HG03097 (cell line): ENCODE data around the gene BEX4.
"Not testable (repeated sequence)": the region's sequence is repeated elsewhere in the genome, so short reads cannot be mapped to it uniquely, and the experiment has no call there.

Experiments used
- ATAC-seq: cut with Tn5 transposase; IDR thresholded peaks from one replicate; pipeline ENCODE4 v1.9.1; 2021; ENCODE audit not compliant: unreplicated experiment, low FRiP score

Gene BEX4, protein sequence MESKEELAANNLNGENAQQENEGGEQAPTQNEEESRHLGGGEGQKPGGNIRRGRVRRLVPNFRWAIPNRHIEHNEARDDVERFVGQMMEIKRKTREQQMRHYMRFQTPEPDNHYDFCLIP

DNA sequence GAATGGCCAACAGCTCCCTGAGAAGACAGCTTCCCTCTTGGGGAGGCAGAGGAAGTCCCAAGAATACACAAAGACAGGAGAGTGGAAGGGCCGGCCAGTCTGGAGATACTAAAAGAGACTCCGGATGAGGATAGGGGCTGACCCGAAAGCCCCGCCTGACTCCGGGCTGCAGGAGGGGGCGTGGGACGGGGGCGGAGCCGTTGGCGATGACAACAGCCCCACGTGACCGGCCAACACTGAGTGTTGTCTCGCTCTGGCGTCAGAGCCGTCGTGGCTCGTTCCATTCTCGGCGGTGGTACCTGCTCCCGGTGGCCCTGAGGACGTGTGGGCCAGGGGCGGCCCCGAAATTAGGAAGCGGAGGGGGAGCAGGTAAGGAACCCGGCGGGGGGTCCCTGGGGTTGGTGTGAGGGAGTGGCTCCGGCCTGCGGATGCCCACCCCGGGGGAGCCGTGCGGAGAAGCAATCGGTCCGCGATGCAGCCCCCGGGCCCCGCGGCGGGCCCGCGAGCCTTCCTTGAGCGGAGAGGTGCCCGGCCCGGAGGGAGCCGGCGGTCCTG, at the start of gene BEX4:
Gene BEX4, plus strand, starts transcription at position 239 of the 555 bp plus-strand sequence. CDS start 1,046 bp downstream, outside the sequence.
- ATAC-seq: peak; percentile 95

DNA sequence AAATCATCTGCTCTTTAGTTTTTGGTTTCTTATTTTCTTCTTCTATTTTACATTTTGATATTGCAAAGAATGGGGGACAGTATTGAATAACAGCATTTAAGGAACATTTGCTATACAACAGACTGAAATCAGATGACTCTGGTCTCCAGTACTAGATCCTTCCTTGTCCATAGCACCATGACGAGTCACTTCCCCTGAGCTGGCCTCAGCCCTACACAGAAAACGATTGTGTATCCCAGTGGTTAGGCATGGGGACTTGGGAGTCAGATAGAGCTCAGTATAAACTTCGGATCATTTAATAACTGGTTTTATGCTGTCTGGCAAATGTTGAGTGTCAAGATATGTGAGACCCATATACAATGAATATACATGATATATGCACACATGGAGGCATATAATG, 44.7 kb upstream of the BEX4 start:
- no peak for ATAC-seq

DNA sequence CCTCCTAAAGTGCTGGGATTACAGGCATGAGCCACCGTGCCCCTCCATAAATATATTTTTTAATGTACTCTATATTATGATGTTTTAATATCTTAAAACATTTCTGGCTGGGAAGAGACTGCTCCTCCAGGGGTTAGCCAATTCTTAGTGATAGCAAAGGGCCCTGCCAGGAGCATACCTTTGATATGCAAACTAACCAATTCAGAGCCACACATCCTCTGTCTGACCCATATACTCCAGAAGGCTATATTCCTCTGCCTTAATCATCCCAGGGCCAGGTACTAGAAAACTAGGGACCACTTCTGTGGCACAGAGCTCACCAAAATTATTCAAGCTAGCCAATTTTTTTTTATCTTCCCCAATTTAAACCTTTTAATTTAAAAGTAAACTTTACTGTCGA, 43.6 kb upstream of the BEX4 start:
- no peak for ATAC-seq

DNA sequence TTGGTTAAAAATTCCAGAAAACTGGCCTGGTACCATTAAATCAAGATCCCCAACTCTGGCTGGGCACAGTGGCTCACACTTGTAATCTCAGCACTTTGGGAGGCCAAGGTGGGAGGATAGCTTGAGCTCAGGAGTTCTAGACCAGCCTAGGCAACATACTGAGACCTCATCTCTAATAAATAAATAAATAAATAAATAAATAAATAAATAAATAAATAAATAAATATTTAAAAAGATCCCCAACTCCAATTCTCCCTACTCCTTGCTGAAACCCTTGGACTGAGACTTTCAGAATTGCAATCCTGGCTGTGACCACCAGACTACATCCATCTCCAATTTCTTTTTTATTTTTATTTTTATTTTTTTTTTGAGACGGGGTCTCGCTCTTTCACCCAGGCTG, 39.7 kb upstream of the BEX4 start:
- ATAC-seq: not testable (repeated sequence)

DNA sequence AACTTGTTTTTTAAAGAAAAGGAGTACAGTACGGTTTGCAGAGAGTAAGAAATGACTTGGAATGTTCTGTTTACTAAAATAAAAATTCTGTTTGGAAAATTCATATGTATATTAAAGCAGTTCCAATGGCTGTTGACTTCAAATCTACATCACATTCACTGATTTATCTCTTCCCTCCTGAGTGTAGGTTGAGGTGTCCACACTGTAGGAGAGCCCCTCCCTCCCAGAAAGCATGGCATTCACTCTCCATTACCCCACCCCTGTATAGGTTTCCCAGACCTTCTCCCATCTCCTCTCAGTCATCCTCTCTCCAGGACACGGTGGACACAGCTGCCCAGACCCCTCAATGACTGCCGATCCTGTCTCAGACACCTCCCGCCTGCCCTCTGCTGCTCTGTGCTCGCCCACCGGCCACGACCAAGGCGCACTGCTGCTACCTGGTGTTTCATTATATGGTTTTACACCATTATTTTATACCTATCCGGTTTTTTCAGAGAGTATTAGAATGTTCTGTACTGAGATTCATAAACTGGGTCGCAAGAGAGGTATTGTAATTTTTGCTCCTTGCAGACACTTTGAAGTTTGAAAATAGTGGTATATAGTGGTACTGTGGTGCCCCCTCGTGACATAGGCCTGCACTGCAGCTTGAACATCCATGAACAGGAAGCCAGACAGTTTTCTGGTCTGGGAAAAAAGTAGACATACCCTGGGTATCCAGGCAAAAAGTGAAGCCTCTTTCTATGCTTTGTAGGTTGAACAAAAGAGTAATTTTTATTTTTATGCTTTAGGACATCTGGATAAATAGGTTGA, 38.8 kb upstream of the BEX4 start:
- ATAC-seq: no peak

DNA sequence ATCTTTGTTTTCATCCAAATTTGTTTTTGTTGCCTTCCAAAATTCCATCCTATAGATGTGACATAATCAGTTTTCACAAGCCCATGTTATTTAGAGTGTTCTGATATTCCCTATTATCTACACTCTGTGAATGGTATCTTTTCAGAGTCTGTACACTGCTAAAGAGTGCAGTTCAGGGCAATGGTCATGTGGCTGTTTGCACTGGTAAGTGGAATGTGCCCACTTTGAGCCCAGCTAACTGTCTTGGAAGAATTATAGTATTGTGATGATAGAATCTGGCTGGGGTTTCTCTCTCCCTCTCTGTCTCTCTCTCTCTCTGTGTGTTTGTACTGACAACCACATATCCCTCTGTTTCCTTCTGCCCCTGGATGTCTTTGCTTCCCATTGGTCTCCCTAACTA, 37.4 kb upstream of the BEX4 start:
- no peak for ATAC-seq

DNA sequence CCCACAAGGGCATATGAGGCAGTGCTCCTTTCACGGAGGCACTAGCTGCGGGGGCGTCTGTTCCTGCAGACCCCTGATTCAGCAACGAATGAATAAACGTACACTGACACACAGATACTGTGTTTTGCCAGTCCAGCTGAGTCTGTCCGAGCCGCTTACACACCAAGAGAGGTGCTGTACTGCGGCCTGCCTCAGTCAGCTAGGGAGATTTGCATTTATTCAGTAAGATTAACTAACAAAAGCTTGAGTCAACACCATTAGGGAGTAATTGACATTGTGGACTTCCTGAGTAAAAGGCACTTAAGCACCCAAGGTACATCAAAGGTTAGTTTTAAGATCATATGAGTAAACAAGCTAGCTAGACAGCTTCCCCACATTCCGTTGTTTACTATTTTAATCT, 31.0 kb upstream of the BEX4 start:
- no peak for ATAC-seq

DNA sequence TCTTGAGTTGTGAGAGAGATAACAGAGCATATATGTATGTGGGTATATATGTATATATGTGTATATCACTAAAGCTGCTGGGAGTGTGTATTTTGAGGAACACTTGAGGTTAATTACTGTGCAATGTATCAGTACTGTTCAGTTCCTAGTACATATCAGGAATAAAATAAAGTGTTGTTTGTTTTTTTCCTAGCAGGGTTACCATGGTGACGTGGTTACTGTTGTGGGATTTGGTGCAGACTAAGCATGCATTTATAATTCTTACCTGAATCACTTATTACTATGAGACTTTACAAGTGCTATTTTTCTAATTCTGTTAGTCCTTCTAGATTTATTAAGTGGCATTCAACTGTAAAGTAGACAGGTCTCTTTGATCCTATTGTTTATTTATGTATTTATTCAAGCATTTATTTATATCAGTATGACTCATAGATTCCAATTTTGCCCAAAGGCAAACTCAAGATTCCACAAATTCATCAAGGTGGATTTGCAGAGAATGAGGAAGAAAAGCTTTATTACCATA, 26.9 kb upstream of the BEX4 start:
- ATAC-seq: no peak

DNA sequence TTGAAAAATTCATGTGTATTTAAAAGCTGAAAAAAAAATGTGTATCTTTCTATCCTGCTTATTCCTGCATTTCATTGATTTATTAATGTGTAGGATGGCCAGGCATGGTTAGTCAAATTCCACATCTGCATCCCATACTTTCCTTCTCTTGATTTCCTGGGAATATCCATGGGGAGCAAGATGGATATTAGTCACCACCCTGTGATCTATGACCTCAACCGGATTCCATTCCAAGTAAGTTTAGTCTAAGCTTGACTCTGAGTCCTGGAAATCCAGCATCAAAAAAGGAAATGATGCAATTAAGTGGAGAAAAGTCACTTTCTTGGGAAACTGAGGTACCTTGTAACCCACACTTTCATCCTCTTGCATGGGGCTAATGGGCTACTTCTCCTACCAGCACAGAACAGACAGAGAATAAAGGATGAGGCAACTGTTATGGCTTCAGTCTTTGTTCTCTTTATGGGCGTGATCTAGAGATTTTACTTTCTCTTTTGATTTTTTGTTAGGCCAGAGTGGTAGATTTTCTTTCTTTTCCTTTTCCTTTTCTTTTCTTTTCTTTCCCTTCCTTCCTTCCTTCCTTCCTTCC, 17.1 kb upstream of the BEX4 start:
- ATAC-seq: no peak

DNA sequence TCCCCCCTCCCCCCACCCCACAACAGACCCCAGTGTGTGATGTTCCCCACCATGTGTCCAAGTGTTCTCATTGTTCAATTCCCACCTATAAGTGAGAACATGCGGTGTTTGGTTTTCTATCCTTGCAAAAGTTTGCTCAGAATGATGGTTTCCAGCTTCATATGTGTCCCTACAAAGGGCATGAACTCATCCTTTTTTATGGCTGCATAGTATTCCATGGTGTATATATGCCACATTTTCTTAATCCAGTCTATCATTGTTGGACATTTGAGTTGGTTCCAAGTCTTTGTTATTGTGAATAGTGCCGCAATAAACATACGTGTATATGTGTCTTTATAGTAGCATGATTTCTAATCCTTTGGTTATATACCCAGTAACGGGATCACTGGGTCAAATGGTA, 16.2 kb upstream of the BEX4 start:
- not testable (repeated sequence) for ATAC-seq

DNA sequence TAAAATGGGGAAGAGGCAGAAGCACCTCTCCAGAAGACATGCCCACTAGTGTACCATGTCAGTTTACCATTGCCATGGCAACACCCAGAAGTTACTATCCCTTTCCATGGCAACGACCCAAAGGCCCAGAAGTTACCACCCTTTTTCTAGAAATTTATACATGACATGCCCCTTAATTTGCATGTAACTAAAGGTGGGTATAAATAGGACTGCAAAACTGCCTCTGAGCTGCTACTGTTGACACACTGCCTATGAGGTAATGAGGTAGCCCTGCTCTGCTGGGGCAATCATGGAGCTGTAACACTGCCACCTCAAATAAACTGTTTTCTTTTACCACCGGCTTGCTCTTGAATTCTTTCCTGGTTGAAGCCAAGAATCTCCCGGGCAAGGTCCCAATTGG, 13.9 kb upstream of the BEX4 start:
- no peak for ATAC-seq

DNA sequence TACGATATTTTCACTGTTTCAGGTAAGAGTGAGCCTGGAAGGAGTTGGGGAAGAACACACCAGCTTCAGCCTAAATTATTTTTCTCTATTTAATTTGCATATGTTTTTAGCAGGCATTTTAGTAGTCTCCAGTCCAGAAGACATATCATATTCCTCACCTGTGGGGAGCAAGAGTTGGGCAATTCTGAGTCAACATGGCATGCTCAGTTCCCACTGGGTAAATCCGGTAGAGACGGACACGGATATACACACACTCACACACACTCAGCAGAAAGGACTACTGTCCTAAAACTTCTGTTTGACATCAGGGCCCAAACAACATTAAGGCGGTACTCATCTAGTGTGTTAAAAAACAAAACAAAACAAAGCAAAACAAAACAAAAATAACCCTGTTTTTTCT, 4.9 kb upstream of the BEX4 start:
- no peak for ATAC-seq

DNA sequence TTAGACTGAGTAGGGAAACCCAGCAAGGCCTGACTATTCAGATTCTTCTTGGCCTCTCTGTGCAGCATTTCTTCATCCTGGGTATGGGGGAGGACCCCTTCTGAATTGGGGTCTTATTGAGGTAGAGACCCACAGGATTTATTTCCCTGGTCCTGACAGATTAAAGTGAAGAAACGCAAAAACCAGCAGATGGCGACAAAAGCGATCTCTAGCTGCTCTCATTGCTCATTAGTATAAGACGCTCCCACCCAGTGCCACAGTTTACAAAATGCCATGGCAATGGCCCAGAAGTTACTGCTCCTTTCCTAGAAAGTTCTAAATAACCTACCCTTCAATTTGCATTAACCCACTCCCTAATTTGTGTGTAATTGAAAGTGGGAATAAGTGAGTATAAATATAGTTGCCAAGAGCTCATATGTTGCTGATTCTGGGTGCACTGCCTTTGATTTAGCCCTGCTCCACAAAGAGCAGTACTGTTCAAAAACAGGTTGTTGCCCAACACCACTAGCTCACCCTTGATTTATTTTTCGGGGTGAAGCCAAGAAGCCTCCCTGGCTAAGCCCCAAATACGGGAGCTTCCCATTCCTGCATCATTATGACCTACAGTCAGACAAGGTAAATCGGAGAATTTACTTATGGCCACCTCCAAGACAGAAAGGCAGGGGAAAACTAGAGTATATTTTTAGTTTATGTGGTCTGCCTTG, 3.7 kb upstream of the BEX4 start:
- no peak for ATAC-seq

DNA sequence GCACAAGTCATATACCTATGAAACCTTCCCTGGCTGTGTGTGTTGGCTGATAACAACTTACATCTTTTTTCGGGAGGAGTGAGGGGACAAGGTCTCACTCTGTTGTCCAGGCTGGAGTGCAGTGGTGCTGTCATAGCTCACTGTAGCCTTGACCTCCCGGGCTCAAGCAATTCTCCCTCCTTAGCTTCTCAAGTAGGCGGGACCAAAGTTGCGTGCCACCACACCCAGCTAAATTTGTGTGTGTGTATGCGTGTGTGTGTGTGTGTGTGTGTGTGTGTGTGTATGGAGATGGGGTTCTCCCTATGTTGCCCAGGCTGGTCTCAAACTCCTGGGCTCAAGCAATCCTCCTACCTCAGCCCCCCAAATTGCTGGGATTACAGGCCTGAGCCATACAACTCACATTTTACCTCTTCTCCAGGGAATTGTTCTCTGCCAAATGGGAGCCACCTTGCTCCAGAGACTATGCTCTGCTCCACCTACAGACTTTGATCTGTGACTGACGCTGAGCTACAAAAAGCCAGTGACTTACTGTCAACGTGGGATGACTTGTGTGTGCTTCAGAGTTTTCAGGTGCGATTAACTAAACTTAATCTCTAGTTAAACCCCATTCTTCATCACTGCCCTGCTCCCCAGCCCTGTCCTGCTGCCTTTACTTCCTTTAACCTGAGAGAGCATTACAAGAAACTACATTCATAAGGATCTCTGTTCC, 2.0 kb upstream of the BEX4 start:
- no peak for ATAC-seq

DNA sequence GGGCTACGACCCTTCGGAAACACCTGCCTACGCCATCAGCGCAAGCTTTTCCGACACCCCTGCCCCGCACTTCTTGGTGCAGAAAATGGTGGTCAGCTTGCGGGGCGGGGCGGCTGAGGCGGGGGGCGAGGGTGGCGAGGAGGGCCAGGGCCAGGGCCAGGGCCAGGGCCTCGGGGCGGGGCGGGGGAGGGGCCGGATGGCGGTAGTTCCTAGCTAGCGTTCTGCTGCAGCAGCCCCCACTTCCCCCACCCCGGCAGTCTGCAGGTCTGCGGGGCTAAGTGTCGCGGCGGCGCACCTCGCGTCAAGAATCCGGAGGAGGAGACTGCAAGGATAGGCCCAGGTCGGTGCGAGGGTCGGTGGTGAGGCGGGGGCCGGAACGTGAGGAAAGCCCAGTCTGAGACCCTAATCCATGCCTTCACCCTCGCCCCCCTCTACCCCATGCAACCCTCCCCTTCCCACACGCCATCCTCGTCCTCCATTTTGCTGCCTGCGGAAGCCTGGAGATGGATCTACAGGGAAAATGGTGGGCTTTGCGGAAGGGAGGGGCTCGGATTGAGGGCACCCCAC, 600 bp downstream of the BEX4 start:
- no peak for ATAC-seq

DNA sequence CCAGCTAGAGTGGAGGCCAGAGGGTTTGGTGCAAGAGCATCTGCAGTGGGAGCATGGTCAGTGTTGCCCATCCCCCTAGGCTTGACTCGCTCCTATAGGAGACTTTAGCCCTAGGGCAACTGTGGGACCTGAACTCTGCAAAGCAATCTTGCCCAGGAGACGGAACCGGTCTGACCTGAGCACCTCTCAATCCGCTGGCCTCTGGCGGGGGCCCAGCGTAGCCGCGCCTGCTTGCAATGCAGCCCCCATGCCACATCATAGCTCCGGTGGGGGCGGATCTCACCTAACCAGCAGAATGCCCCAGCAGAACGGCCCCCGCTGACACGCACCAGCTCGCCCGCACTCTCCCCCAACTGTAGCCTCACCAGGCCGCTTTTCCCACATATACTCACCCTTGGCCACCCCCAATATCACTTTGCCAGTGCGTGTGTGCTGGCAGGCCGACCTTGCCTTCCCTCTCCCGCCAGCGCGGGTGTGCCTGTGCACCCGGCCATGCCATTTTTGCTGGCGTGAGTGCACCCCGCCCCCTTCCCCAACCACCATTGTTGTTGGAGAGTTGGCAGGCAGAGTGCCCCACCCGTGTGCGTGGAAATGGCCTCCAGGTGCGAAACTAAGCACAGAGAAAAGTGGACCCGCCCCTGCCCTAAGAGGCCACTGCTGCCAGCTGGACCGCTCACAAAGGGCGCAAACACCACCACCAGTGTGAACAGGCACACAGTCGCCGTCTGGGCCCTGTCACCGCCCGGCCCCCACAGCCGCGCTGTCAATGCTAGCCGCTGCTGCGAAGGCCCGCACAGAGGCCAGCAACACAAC, 5.8 kb downstream of the BEX4 start:
- no peak for ATAC-seq

DNA sequence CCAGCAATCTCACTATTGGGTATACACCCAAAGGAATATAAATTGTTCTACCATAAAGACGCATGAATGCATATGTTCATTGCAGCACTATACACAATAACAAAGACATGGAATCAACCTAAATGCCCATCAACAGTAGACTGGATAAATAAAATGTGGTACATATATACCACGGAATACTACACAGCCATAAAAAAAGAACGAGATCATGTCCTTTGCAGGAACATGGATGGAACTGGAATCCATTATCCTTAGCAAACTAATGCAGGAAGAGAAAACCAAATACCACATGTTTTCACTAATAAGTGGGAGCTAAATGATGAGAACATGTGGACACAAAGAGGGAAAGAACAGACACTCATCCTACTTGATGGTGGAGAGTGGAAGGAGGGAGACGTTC, 11.0 kb downstream of the BEX4 start:
- ATAC-seq: not testable (repeated sequence)

DNA sequence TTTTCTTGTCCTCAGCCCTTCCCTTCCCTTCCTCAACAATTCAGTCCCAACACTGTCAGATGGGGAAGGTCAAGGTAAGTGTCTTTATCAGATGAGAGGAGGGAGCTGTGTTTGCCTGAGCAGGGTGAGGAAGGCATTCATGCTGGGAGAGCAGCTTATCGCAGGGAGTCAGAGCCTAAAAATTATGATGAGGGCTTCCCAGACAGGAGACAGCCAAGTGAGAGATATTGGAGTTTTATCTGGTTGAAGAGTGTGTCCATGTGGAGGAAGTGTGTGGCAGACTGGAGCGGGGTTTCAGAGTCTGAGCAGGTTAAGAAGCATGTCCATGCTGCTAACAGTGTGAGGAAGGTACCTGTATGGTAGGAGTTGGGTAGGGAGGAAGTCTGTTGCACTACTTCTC, 18.4 kb downstream of the BEX4 start:
- no peak for ATAC-seq

DNA sequence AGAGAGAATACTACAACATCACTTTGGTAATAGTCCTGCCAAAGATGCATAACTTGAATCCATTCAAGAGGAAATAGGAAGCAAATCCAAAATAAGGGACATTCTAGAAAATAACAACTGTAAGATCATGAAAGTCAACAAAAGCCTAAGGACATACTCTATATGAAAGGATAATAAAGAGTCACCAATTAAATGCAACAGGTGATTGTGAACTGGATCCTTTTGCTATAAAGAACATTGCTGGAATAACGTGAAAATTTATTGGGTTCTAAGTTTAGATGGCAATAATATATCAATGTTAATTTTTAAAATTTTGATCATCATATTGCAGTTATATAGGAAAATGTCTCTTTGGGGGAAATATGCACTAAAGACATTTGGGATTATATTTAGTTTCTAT, 20.0 kb downstream of the BEX4 start:
- no peak for ATAC-seq
